ENCODE results near the gene UNC5C. TPM values are rescaled to one million over a fixed set of nuclear protein-coding genes. Genes with fewer than 3 reads are reported as not detected.

Gene UNC5C
- polyA plus RNA-seq, 1 donor (not counting 4 experiments of a cell fraction or from before 2014, with no cell fraction given): not detected

- DNase-seq (ENCODE audit: low read depth, low spot score) (no peak), FAIRE-seq (no peak)
- Histone ChIP-seq H2AFZ (ENCODE audit: control insufficient read depth, low read length) (no peak overlapping the region), H3K9me3 (ENCODE audit: control insufficient read depth, low read depth, low read length) (no peaks in the 10 kb centered on the region), H4K20me1 (ENCODE audit: control insufficient read depth, extremely low read depth, insufficient read depth, low read length) (no peaks in the 10 kb centered on the region), H3K4me3 (ENCODE audit: control insufficient read depth in 2 of 3, extremely low read depth in 1 of 3, insufficient read depth in 2 of 3, low read depth in 1 of 3, low read length in 3 of 3) (no peak overlapping the region), H3K9me1 (ENCODE audit: control insufficient read depth, extremely low read depth, insufficient read depth, low read length) (no peaks in the 10 kb centered on the region), H3K27me3 (ENCODE audit: control insufficient read depth, extremely low read depth, insufficient read depth, low read length) (no peaks in the 10 kb centered on the region), H3K79me2 (ENCODE audit: control insufficient read depth, insufficient read depth, low read length) (no peaks in the 10 kb centered on the region), H3K4me2 (ENCODE audit: control insufficient read depth, extremely low read depth, insufficient read depth, low read depth, low read length) (no peak overlapping the region), H3K36me3 (ENCODE audit: control insufficient read depth in 2 of 2, extremely low read depth in 1 of 2, insufficient read depth in 2 of 2, low read length in 2 of 2) (no peaks in the 10 kb centered on the region), H3K27ac (ENCODE audit: control insufficient read depth, insufficient read depth, low read length) (no peak overlapping the region), H3K9ac (ENCODE audit: control insufficient read depth, extremely low read depth, insufficient read depth, low read length) (no peak overlapping the region), H3K4me1 (ENCODE audit: control insufficient read depth, extremely low read depth, insufficient read depth, low read length) (no peaks in the 10 kb centered on the region)
- TF ChIP-seq EZH2 (IDR thresholded peaks at IDR 0.05; ENCODE audit: low read length) (no peak), CTCF (optimal IDR thresholded peaks at IDR 0.05 in 1 of 3, IDR thresholded peaks at IDR 0.05 in 1 of 3, conservative IDR thresholded peaks at IDR 0.05 in 1 of 3; ENCODE audit: extremely low read depth in 1 of 3, insufficient read depth in 2 of 3, low read length in 3 of 3) (no peak)
- dilution Hi-C loops (cut with MboI; ENCODE audit: extremely low pct_ligation_motif_present, low sequenced_read_pairs): no loop called here
Measured at GRCh38 chr4:95526075-95526474, 22.7 kb downstream of the UNC5C start.

- Histone ChIP-seq H3K27me3 (ENCODE audit: control insufficient read depth, extremely low read depth, insufficient read depth, low read length) (no peaks in the 10 kb centered on the region), H3K9ac (ENCODE audit: control insufficient read depth, extremely low read depth, insufficient read depth, low read length) (no peak overlapping the region), H2AFZ (ENCODE audit: control insufficient read depth, low read length) (no peak overlapping the region), H3K9me1 (ENCODE audit: control insufficient read depth, extremely low read depth, insufficient read depth, low read length) (no peaks in the 10 kb centered on the region), H3K4me1 (ENCODE audit: control insufficient read depth, extremely low read depth, insufficient read depth, low read length) (no peaks in the 10 kb centered on the region), H3K9me3 (ENCODE audit: control insufficient read depth, low read depth, low read length) (no peaks in the 10 kb centered on the region), H3K27ac (ENCODE audit: control insufficient read depth, insufficient read depth, low read length) (no peak overlapping the region), H4K20me1 (ENCODE audit: control insufficient read depth, extremely low read depth, insufficient read depth, low read length) (no peaks in the 10 kb centered on the region), H3K79me2 (ENCODE audit: control insufficient read depth, insufficient read depth, low read length) (no peaks in the 10 kb centered on the region), H3K4me2 (ENCODE audit: control insufficient read depth, extremely low read depth, insufficient read depth, low read depth, low read length) (no peak overlapping the region), H3K4me3 (ENCODE audit: control insufficient read depth in 2 of 3, extremely low read depth in 1 of 3, insufficient read depth in 2 of 3, low read depth in 1 of 3, low read length in 3 of 3) (no peak overlapping the region), H3K36me3 (ENCODE audit: control insufficient read depth in 2 of 2, extremely low read depth in 1 of 2, insufficient read depth in 2 of 2, low read length in 2 of 2) (no peaks in the 10 kb centered on the region)
- no peak for TF ChIP-seq CTCF (optimal IDR thresholded peaks at IDR 0.05 in 1 of 3, IDR thresholded peaks at IDR 0.05 in 1 of 3, conservative IDR thresholded peaks at IDR 0.05 in 1 of 3; ENCODE audit: extremely low read depth in 1 of 3, insufficient read depth in 2 of 3, low read length in 3 of 3)
- TF ChIP-seq EZH2 (IDR thresholded peaks at IDR 0.05; ENCODE audit: low read length): no peak
- DNase-seq (ENCODE audit: low read depth, low spot score): no peak
- dilution Hi-C loops (cut with MboI; ENCODE audit: extremely low pct_ligation_motif_present, low sequenced_read_pairs): no loop called here
- FAIRE-seq: no peak
Measured at GRCh38 chr4:95524729-95525128, 24.0 kb downstream of the UNC5C start.

Data from keratinocyte (primary cell).